Measurements from ENCODE around the gene WDR6.

GRCh38 chr3:49015072-49015471 is 7.9 kb downstream of the WDR6 start:
- TF ChIP-seq CTCF (IDR thresholded peaks at IDR 0.05) (no peak), POLR2AphosphoS5 (IDR thresholded peaks at IDR 0.05) (no peak), POLR2A (IDR thresholded peaks at IDR 0.05) (no peak)

Data from prostate gland (tissue), 2 donors.